Naive thymus-derived CD4-positive, alpha-beta T cell (primary cell): ENCODE data around the gene MPZL3. TPM values are rescaled to one million over a fixed set of nuclear protein-coding genes. Genes with fewer than 3 reads are reported as not detected.

ENCODE experiments used
- ATAC-seq: fragments of 150-1000 bp; cut with Tn5 transposase; 2 replicates; pipeline ENCODE4 v1.10.0; 2021; ENCODE audit warnings: mild to moderate bottlenecking, moderate library complexity
- CTCF ChIA-PET: fragments of 350-600 bp; sonication (Branson Sonifier 250); formaldehyde crosslinking; loops from one replicate; lab custom pipeline; 2021; ENCODE audit warnings: antibody characterized with exemption; lab: Charles Lee
- POLR2A ChIA-PET: fragments of 350-600 bp; sonication (Branson Sonifier 250); formaldehyde crosslinking; loops from one replicate; lab custom pipeline; 2021; ENCODE audit warnings: antibody characterized with exemption, inconsistent platforms; lab: Charles Lee
- DNase-seq, 9 donors: peaks; one replicate each; pipeline versions ENCODE4 v3.0.0 to v3.0.0-alpha.2; 2020 to 2022; ENCODE audit warnings: mixed read lengths in 1 of 9
- H3K27ac ChIP-seq: one replicate; pipeline ENCODE4 v1.7.0; 2013; ENCODE audit warnings: mild to moderate bottlenecking, low read depth, low read length, moderate library complexity
- H3K27me3 ChIP-seq, 2 donors: one replicate each; pipeline ENCODE4 v1.7.0; 2013; ENCODE audit warnings: low read length in 2 of 2, mild to moderate bottlenecking in 2 of 2, moderate library complexity in 2 of 2; ENCODE audit not compliant: control insufficient read depth in 2 of 2, insufficient read depth in 2 of 2
- H3K36me3 ChIP-seq, 3 experiments: 1 replicate in 2 of 3; 2 replicates in 1 of 3; pipeline ENCODE4 v1.7.0; 2013; ENCODE audit warnings: low read length in 3 of 3, mild to moderate bottlenecking in 3 of 3, moderate library complexity in 1 of 3; ENCODE audit not compliant: insufficient read depth in 3 of 3, control insufficient read depth in 2 of 3
- H3K4me1 ChIP-seq, 2 donors: one replicate each; pipeline ENCODE4 v1.7.0; 2013; ENCODE audit warnings: low read length in 2 of 2, mild to moderate bottlenecking in 2 of 2, moderate library complexity in 1 of 2; ENCODE audit not compliant: control insufficient read depth in 2 of 2, insufficient read depth in 2 of 2
- H3K4me3 ChIP-seq: 2 replicates; pipeline ENCODE4 v1.7.0; 2013; ENCODE audit warnings: mild to moderate bottlenecking, low read length
- H3K9me3 ChIP-seq, 3 experiments: 1 replicate in 2 of 3; 2 replicates in 1 of 3; pipeline ENCODE4 v1.7.0; 2013; ENCODE audit warnings: low read length in 3 of 3; ENCODE audit not compliant: control insufficient read depth in 2 of 3
- H3K27ac Mint-ChIP-seq, 9 donors: one replicate each; pipeline ENCODE4 v1.8.0; 2020 to 2022; ENCODE audit warnings: mixed read lengths in 9 of 9, mild to moderate bottlenecking in 8 of 9, moderate library complexity in 5 of 9, inconsistent platforms in 2 of 9
- H3K27me3 Mint-ChIP-seq, 5 donors: one replicate each; pipeline ENCODE4 v1.8.0; 2021 to 2022; ENCODE audit warnings: mixed read lengths in 5 of 5, mild to moderate bottlenecking in 1 of 5
- H3K36me3 Mint-ChIP-seq, 5 donors: one replicate each; pipeline ENCODE4 v1.8.0; 2020 to 2022; ENCODE audit warnings: mixed read lengths in 5 of 5, mild to moderate bottlenecking in 3 of 5, inconsistent platforms in 1 of 5
- H3K4me1 Mint-ChIP-seq, 7 donors: one replicate each; pipeline ENCODE4 v1.8.0; 2020 to 2022; ENCODE audit warnings: mixed read lengths in 7 of 7, mild to moderate bottlenecking in 3 of 7, inconsistent platforms in 1 of 7
- H3K4me3 Mint-ChIP-seq, 10 donors: one replicate each; pipeline ENCODE4 v1.8.0; 2020 to 2022; ENCODE audit warnings: mild to moderate bottlenecking in 10 of 10, mixed read lengths in 10 of 10, moderate library complexity in 6 of 10, inconsistent platforms in 2 of 10
- H3K9me3 Mint-ChIP-seq, 11 donors: one replicate each; pipeline ENCODE4 v1.8.0; 2020 to 2022; ENCODE audit warnings: mixed read lengths in 11 of 11, mild to moderate bottlenecking in 4 of 11, inconsistent platforms in 1 of 11, moderate library complexity in 1 of 11
- intact Hi-C, 2 donors: fragments of 100-400 bp; cut with micrococcal nuclease; formaldehyde crosslinking; loops; one replicate each; pipeline ENCODE4 v1.15.1; 2023
- polyA plus RNA-seq, 2 donors: library from polyadenylated mRNA; unstranded; fragments of 300-500 nt; fragmentation: Illumina TruSeq; gene quantifications; one replicate each; pipeline ENCODE4 v1.2.3, GENCODE V29; 2021
- total RNA-seq, 6 experiments: library from RNA in 5 of 6; stranded (reverse) in 5 of 6; gene quantifications; 1 replicate in 5 of 6; 2 replicates in 1 of 6; pipeline ENCODE4 v1.2.3 and lab custom pipeline; 2021 to 2026

MPZL3 gene
- total and polyA plus RNA-seq, 7 experiments from 2014 or later: 3.6 to 17.4 (median 14.2) TPM

DNA sequence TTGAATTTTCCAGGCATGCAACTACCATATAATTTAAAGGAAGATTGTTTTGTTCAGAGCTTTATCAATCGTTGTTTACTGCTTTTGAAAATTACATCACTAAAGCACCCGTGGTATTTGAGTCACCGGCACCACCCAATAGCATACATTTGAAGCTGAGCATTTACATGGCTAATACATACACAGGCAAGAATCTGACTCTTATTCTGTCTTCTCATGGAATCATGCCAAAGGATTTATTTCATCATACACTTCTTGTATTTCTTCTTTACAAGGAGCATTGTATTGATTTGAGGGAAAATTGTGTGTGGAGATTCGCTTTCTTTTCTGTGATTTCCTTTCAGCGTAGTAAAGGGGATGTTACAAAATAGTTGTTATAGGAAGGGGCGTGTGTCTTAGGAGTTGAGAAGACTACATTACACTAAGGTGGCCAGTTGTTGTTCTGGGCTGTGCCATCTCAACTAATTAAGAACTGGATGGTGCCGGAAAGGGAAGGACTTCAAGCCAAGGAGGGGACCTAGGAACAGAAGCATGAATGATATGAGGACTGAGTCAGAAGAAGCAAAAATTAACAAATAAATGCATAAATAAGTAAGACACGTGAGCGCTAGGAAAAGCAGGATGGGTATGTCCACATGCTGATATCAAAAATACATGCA is 39.4 kb upstream of the MPZL3 start:
- POLR2A ChIA-PET: interaction anchor here (0.9 to 1.7 kb wide), 4 partner anchors 55 to 93 kb away, joined by 3 to 8 read pairs (median 5); partner anchors contain the start of gene JAML
- Mint-ChIP-seq H3K27me3 (no peaks in the 10 kb centered on the region), H3K4me3 (no peak overlapping the region), H3K27ac (no peak overlapping the region), H3K4me1 (peaks cover 12 to 25% (median 20%) of the 10 kb centered on the region in 7 donors), H3K9me3 (peaks cover 0 to 3% (median 0%) of the 10 kb centered on the region in 11 donors), H3K36me3 (peaks cover 0 to 3% (median 0%) of the 10 kb centered on the region in 5 donors)
- H3K4me1 ChIP-seq: peaks cover 0 to 17% of the 10 kb centered on the region in 2 donors
- no peaks in the 10 kb centered on the region for H3K36me3 ChIP-seq
- H3K27ac ChIP-seq: no peak overlapping the region
- CTCF ChIA-PET: interaction anchor here (0.5 to 2.7 kb wide), 20 partner anchors 10 to 121 kb away, joined by 3 to 56 read pairs (median 4); partner anchors contain the start of genes CD3E, JAML and MPZL2
- ATAC-seq (peak; percentile 72), DNase-seq (no peak)
- H3K9me3 ChIP-seq: no peaks in the 10 kb centered on the region
- intact Hi-C loops: loop anchor here (1.0 to 10.0 kb wide), 5 partner anchors 39 to 273 kb away; partner anchors contain the start of genes MPZL3 (in 2 of the 2), IFT46 (in 1 of the 2) and JAML (in 1 of the 2)
- no peaks in the 10 kb centered on the region for H3K27me3 ChIP-seq
- H3K4me3 ChIP-seq: no peak overlapping the region

DNA sequence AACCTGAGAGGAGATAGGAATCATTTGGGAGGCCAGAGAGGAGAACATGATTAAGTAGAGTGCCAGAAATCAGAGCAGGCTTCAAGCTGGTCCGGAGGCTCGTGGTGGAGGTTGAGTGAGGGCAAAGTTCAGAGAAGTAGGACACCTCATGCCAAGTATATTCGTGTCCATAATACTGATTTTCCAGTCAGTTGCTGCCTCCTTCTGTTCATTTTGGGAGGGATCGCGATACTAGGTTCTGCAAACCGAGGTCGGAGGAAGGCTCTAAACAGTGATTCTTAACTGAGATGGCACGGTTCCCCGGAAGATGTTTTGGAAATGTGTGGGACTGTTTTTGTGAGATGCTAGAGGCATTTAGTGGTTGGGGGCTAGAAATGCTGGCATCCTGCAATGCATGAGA is 38.8 kb upstream of the MPZL3 start:
- intact Hi-C loops: loop anchor here (1.0 to 10.0 kb wide), 5 partner anchors 39 to 274 kb away; partner anchors contain the start of genes MPZL3 (in 2 of the 2), IFT46 (in 1 of the 2) and JAML (in 1 of the 2)
- H3K4me1 Mint-ChIP-seq: peaks cover 13 to 19% (median 15%) of the 10 kb centered on the region in 7 donors
- H3K27ac Mint-ChIP-seq: peak overlapping the region in 1 of 9 donors; percentile 68
- peaks cover 0 to 3% (median 0%) of the 10 kb centered on the region in 11 donors for H3K9me3 Mint-ChIP-seq
- Histone ChIP-seq H3K36me3 (no peaks in the 10 kb centered on the region), H3K27ac (no peak overlapping the region), H3K27me3 (no peaks in the 10 kb centered on the region), H3K4me1 (peaks cover 0 to 11% of the 10 kb centered on the region in 2 donors), H3K4me3 (no peak overlapping the region), H3K9me3 (no peaks in the 10 kb centered on the region)
- ATAC-seq (peak; percentile 81), DNase-seq (peak in 8 of 9 donors; percentile 22 to 63 (median 46))
- CTCF ChIA-PET: interaction anchor here (0.6 to 2.7 kb wide), 19 partner anchors 13 to 140 kb away, joined by 3 to 56 read pairs (median 4); partner anchors contain the start of genes CD3E, JAML and MPZL2
- POLR2A ChIA-PET: interaction anchor here (0.6 to 1.6 kb wide), 4 partner anchors 56 to 75 kb away, joined by 3 to 6 read pairs (median 4); partner anchors contain the start of gene JAML
- peaks cover 0 to 5% (median 0%) of the 10 kb centered on the region in 5 donors for H3K36me3 Mint-ChIP-seq
- H3K4me3 Mint-ChIP-seq: peak overlapping the region in 2 of 10 donors; percentile 30 to 33
- H3K27me3 Mint-ChIP-seq: no peaks in the 10 kb centered on the region

DNA sequence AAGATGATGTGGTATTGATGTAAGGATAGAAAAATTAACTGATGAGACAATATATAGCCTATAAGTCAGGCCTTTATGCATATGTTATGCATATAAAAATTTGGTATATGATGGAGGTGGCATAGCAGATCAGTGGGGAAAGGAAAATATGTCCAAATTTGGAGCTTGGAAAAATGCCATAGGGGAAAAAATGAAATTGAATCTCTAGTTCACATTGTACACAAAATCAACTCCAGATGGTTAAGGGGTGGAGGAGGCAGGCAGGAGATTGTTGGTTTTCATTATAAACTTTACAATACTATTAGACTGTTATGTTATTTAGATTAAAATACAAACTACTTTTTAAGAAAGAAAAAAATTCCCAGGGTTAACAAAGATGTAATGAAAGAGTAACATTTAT is 37.2 kb upstream of the MPZL3 start:
- Histone ChIP-seq H3K9me3 (no peaks in the 10 kb centered on the region), H3K27ac (no peak overlapping the region), H3K4me3 (no peak overlapping the region), H3K4me1 (peaks cover 0 to 9% of the 10 kb centered on the region in 2 donors), H3K27me3 (no peaks in the 10 kb centered on the region), H3K36me3 (no peaks in the 10 kb centered on the region)
- Mint-ChIP-seq H3K27ac (peak overlapping the region in 1 of 9 donors; percentile 9), H3K4me3 (no peak overlapping the region), H3K9me3 (peaks cover 0 to 3% (median 0%) of the 10 kb centered on the region in 11 donors), H3K4me1 (peaks cover 8 to 20% (median 14%) of the 10 kb centered on the region in 7 donors), H3K27me3 (no peaks in the 10 kb centered on the region), H3K36me3 (peaks cover 0 to 5% (median 0%) of the 10 kb centered on the region in 5 donors)
- intact Hi-C loops: no loop called here
- CTCF ChIA-PET: interaction anchor here (0.6 to 3.4 kb wide), 12 partner anchors 11 to 241 kb away, joined by 3 to 30 read pairs (median 3); partner anchors contain the start of gene CD3D
- ATAC-seq (no peak), DNase-seq (no peak)
- POLR2A ChIA-PET: interaction anchor here (0.6 to 1.2 kb wide), 2 partner anchors 15 to 38 kb away, joined by 4 read pairs; no protein-coding TSS in a partner anchor

DNA sequence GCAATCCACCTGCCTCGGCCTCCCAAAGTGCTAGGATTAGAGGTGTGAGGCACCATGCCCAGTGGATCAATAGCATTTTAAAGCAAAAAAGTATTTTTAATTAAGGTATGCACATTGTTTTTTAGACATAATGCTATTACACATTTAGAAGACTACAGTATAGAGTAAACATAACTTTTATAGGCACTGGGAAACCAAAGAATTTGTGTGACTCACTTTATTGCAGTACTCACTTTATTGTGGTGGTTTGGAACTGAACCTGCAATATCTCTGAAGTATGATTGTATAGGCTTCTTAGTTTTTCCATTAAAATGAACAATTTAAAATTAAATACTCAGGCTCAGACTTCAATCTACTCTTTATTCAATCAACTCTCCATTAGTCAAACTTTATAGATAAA is 34.8 kb upstream of the MPZL3 start:
- no peak overlapping the region for H3K4me3 Mint-ChIP-seq
- Histone ChIP-seq H3K36me3 (no peaks in the 10 kb centered on the region), H3K4me1 (peaks cover 0 to 10% of the 10 kb centered on the region in 2 donors), H3K9me3 (no peaks in the 10 kb centered on the region), H3K4me3 (no peak overlapping the region), H3K27ac (no peak overlapping the region), H3K27me3 (no peaks in the 10 kb centered on the region)
- peaks cover 24 to 39% (median 31%) of the 10 kb centered on the region in 7 donors for H3K4me1 Mint-ChIP-seq
- peaks cover 0 to 7% (median 0%) of the 10 kb centered on the region in 5 donors for H3K36me3 Mint-ChIP-seq
- no peak for DNase-seq
- no peak for ATAC-seq
- POLR2A ChIA-PET: no interaction called here
- intact Hi-C loops: no loop called here
- CTCF ChIA-PET: interaction anchor here (1.3 to 3.4 kb wide), 3 partner anchors 62 to 88 kb away, joined by 3 to 30 read pairs (median 4); partner anchors contain the start of gene JAML
- H3K27ac Mint-ChIP-seq: no peak overlapping the region
- peaks cover 0 to 3% (median 0%) of the 10 kb centered on the region in 11 donors for H3K9me3 Mint-ChIP-seq
- no peaks in the 10 kb centered on the region for H3K27me3 Mint-ChIP-seq

DNA sequence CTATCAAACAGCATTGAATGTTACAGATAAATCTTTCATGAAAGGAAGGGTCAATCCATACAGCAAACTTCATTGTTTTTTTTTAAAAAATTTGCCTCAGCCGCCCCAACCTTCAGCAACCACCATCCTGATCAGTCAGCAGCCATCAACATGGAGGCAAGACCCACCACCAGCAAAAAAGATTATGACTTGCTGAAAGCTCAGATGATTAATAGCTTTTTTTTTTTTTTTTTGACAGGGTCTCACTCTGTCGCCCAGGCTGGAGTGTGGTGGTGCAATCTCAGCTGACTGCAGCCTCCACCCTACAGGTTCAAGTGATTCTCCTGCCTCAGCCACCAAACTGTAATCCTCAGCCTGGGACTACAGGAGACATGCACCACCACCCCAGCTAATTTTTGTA is 34.4 kb upstream of the MPZL3 start:
- ChIA-PET CTCF (interaction anchor here (1.3 kb wide), 1 partner anchor 87 kb away, joined by 4 read pairs; no protein-coding TSS in a partner anchor), POLR2A (no interaction called here)
- peaks cover 0 to 7% (median 0%) of the 10 kb centered on the region in 5 donors for H3K36me3 Mint-ChIP-seq
- no peak overlapping the region for H3K4me3 Mint-ChIP-seq
- no peak for DNase-seq
- no peaks in the 10 kb centered on the region for H3K27me3 Mint-ChIP-seq
- no peak overlapping the region for H3K27ac ChIP-seq
- intact Hi-C loops: no loop called here
- H3K27me3 ChIP-seq: no peaks in the 10 kb centered on the region
- peaks cover 25 to 40% (median 29%) of the 10 kb centered on the region in 7 donors for H3K4me1 Mint-ChIP-seq
- no peak overlapping the region for H3K4me3 ChIP-seq
- H3K36me3 ChIP-seq: no peaks in the 10 kb centered on the region
- H3K9me3 ChIP-seq: no peaks in the 10 kb centered on the region
- no peak overlapping the region for H3K27ac Mint-ChIP-seq
- ATAC-seq: no peak
- peaks cover 0 to 3% (median 0%) of the 10 kb centered on the region in 11 donors for H3K9me3 Mint-ChIP-seq
- H3K4me1 ChIP-seq: peaks cover 0 to 11% of the 10 kb centered on the region in 2 donors

DNA sequence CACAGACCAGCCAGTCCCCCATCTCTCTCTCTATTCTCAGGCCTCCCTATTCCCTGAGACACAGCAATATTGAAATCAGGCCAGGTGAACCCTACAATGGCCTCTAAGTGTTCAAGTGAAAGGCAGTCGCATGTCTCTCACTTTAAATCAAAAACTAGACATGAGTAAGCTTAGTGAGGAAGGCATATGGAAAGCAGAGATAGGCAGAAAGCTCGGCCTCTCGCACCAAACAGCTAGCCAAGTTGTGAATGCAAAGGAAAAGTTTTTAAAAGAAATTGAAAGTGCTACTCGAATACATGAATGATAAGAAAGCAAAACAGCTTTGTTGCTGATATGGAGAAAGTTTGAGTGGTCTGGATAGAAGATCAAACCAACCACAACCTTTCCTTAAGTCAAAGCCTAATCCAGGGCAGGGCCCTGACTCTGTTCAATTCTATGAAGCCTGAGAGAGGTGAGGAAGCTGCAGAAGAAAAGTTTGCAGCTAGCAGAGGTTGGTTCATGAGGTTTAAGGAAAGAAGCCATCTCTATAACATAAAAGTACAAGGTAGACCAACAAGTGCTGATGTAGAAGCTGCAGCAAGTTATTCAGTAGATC is 31.7 kb upstream of the MPZL3 start:
- peak in 1 of 9 donors; percentile 20 for DNase-seq
- no peaks in the 10 kb centered on the region for H3K36me3 ChIP-seq
- ATAC-seq: no peak
- H3K27ac Mint-ChIP-seq: peak overlapping the region; percentile 14 to 90 (median 83)
- H3K4me3 Mint-ChIP-seq: peak overlapping the region in 8 of 10 donors; percentile 11 to 60 (median 42)
- H3K36me3 Mint-ChIP-seq: peaks cover 0 to 4% (median 0%) of the 10 kb centered on the region in 5 donors
- H3K4me1 ChIP-seq: peaks cover 0 to 9% of the 10 kb centered on the region in 2 donors
- intact Hi-C loops: loop anchor here (2.0 to 5.0 kb wide), 2 partner anchors 19 to 67 kb away; partner anchors contain the start of gene MPZL2 (in 1 of the 2)
- H3K4me3 ChIP-seq: no peak overlapping the region
- no peaks in the 10 kb centered on the region for H3K9me3 ChIP-seq
- no peaks in the 10 kb centered on the region for H3K27me3 Mint-ChIP-seq
- ChIA-PET CTCF (interaction anchor here (0.7 to 2.3 kb wide), 7 partner anchors 11 to 142 kb away, joined by 3 to 14 read pairs (median 7); no protein-coding TSS in a partner anchor), POLR2A (interaction anchor here (0.6 to 2.1 kb wide), 10 partner anchors 16 to 330 kb away, joined by 3 to 8 read pairs (median 4); partner anchors contain the start of genes JAML and MPZL2)
- peak overlapping the region; percentile 25 for H3K27ac ChIP-seq
- peaks cover 0 to 2% (median 0%) of the 10 kb centered on the region in 11 donors for H3K9me3 Mint-ChIP-seq
- H3K4me1 Mint-ChIP-seq: peaks cover 23 to 43% (median 27%) of the 10 kb centered on the region in 7 donors
- no peaks in the 10 kb centered on the region for H3K27me3 ChIP-seq
